Lower leg skin (tissue), 3 donors: ENCODE measurements around the gene PALLD.

Source experiments
- POLR2A ChIP-seq, 2 donors: fragments of 450-650 bp; IDR thresholded peaks; one replicate each; pipeline ENCODE4 v1.6.1; 2016 to 2017; ENCODE audit warnings: antibody characterized with exemption in 2 of 2, mild to moderate bottlenecking in 1 of 2, moderate library complexity in 1 of 2
- TF ChIP-seq, protein P1 (sequence below), 3 donors: fragments of 450-650 bp; IDR thresholded peaks; one replicate each; pipeline ENCODE4 v1.5.1; 2016; ENCODE audit warnings: antibody characterized with exemption in 3 of 3, mild to moderate bottlenecking in 3 of 3, moderate library complexity in 2 of 3

- TF ChIP-seq, protein P1, sequence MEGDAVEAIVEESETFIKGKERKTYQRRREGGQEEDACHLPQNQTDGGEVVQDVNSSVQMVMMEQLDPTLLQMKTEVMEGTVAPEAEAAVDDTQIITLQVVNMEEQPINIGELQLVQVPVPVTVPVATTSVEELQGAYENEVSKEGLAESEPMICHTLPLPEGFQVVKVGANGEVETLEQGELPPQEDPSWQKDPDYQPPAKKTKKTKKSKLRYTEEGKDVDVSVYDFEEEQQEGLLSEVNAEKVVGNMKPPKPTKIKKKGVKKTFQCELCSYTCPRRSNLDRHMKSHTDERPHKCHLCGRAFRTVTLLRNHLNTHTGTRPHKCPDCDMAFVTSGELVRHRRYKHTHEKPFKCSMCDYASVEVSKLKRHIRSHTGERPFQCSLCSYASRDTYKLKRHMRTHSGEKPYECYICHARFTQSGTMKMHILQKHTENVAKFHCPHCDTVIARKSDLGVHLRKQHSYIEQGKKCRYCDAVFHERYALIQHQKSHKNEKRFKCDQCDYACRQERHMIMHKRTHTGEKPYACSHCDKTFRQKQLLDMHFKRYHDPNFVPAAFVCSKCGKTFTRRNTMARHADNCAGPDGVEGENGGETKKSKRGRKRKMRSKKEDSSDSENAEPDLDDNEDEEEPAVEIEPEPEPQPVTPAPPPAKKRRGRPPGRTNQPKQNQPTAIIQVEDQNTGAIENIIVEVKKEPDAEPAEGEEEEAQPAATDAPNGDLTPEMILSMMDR (IDR thresholded peaks at IDR 0.05): no peak
- no peak for TF ChIP-seq POLR2A (IDR thresholded peaks at IDR 0.05)
These were observed 373.2 kb downstream of the PALLD start for GRCh38 chr4:168870004-168870403.
